ENCODE results near the gene KIAA0232.

DNA sequence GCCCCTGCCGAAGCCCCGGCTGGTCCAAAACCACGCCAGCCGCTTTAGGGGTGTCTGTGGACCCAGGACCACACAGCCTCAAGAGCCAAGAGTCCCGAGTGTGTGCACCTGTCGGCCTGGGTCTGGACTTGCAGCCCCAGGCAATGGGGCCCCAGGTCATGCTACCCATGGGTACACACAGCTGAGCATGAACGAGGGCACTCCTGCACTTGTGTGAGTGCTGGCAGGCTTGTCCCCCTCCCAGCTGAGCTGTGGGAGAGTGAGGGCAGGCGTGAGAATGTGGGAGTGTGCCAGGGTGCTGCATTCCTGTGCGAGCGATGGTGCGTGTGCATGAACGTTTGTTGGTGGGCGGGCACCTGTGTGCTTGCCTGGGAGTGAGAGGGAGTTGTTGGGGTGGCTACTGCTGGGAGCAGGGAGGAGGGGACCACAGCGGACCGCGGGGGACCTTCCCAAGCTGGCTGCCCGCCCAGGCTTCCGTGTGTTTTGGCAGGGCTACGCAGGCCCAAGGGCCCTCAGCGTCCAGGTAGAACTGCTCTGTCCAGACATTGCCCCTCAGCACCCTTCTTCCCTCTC, 35.7 kb upstream of the KIAA0232 start:
- TF ChIP-seq, protein P1, sequence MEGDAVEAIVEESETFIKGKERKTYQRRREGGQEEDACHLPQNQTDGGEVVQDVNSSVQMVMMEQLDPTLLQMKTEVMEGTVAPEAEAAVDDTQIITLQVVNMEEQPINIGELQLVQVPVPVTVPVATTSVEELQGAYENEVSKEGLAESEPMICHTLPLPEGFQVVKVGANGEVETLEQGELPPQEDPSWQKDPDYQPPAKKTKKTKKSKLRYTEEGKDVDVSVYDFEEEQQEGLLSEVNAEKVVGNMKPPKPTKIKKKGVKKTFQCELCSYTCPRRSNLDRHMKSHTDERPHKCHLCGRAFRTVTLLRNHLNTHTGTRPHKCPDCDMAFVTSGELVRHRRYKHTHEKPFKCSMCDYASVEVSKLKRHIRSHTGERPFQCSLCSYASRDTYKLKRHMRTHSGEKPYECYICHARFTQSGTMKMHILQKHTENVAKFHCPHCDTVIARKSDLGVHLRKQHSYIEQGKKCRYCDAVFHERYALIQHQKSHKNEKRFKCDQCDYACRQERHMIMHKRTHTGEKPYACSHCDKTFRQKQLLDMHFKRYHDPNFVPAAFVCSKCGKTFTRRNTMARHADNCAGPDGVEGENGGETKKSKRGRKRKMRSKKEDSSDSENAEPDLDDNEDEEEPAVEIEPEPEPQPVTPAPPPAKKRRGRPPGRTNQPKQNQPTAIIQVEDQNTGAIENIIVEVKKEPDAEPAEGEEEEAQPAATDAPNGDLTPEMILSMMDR (IDR thresholded peaks at IDR 0.05; ENCODE audit: low read depth, low read length): no peak
- no peak for TF ChIP-seq EZH2phosphoT487 (IDR thresholded peaks at IDR 0.05; ENCODE audit: low read depth)

Measured in OCI-LY3 (cell line).